Measurements from ENCODE around the gene CRACR2B. TPM values are rescaled to one million over a fixed set of nuclear protein-coding genes. Genes with fewer than 3 reads are reported as not detected.

Gene CRACR2B
- total RNA-seq, 1 donor, result 0.72 TPM

DNA sequence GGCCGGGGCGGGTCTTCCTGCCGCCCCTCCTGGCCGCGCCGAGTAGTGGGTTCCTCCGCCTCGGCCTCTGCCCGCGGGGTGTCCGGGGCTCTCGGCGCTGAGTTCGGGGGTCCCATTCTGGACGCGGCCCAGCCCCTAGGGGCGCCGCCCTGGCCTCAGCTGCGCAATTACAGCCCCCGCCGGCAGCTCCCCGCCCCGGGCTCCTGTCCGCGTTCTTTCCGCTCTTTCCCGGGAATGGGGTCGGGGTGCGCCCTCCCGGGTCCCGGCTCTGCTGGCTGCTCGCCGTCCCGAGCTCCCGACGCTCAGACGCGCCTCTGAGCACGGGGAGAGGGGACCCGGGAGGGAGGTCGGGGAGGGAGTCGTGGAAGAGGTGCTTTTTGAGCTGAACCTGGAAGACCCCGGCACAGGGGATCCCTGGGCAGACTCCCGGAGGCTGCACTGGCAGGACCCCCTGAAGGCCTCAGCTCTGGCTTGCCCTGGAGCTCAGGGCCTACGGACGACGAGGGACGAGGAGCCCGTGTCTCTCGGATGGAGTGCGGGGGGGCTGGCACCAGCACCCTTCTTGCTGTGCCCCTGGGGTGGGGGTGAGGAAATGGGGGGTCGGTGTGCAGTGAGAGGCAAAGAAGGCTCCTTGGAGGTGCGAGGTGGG is 15.5 kb downstream of the CRACR2B start:
- Histone ChIP-seq H3K4me2 (ENCODE audit: insufficient read depth, low read length) (peak overlapping the region; percentile 96), H3K79me2 (ENCODE audit: insufficient read depth, low read length) (peaks cover 84% of the 10 kb centered on the region), H3K4me1 (ENCODE audit: insufficient read depth, low read length) (peaks cover 33% of the 10 kb centered on the region), H3K36me3 (ENCODE audit: insufficient read depth, low read length) (peaks cover 31% of the 10 kb centered on the region), H3K4me3 (ENCODE audit: insufficient read depth, low read length) (peak overlapping the region; percentile 97), H3K27me3 (ENCODE audit: insufficient read depth, low read length) (no peaks in the 10 kb centered on the region), H3K27ac (ENCODE audit: low read depth, low read length) (peak overlapping the region; percentile 88), H2AFZ (ENCODE audit: low read length) (no peak overlapping the region), H3K9me3 (ENCODE audit: low read depth, low read length) (no peaks in the 10 kb centered on the region), H4K20me1 (ENCODE audit: insufficient read depth, low read length) (peaks cover 49% of the 10 kb centered on the region)
- TF ChIP-seq, protein P1, sequence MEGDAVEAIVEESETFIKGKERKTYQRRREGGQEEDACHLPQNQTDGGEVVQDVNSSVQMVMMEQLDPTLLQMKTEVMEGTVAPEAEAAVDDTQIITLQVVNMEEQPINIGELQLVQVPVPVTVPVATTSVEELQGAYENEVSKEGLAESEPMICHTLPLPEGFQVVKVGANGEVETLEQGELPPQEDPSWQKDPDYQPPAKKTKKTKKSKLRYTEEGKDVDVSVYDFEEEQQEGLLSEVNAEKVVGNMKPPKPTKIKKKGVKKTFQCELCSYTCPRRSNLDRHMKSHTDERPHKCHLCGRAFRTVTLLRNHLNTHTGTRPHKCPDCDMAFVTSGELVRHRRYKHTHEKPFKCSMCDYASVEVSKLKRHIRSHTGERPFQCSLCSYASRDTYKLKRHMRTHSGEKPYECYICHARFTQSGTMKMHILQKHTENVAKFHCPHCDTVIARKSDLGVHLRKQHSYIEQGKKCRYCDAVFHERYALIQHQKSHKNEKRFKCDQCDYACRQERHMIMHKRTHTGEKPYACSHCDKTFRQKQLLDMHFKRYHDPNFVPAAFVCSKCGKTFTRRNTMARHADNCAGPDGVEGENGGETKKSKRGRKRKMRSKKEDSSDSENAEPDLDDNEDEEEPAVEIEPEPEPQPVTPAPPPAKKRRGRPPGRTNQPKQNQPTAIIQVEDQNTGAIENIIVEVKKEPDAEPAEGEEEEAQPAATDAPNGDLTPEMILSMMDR (IDR thresholded peaks at IDR 0.05; ENCODE audit: extremely low read depth, low read depth, low read length), result no peak
- no peak for DNase-seq (ENCODE audit: insufficient read length, low spot score, missing footprints)

DNA sequence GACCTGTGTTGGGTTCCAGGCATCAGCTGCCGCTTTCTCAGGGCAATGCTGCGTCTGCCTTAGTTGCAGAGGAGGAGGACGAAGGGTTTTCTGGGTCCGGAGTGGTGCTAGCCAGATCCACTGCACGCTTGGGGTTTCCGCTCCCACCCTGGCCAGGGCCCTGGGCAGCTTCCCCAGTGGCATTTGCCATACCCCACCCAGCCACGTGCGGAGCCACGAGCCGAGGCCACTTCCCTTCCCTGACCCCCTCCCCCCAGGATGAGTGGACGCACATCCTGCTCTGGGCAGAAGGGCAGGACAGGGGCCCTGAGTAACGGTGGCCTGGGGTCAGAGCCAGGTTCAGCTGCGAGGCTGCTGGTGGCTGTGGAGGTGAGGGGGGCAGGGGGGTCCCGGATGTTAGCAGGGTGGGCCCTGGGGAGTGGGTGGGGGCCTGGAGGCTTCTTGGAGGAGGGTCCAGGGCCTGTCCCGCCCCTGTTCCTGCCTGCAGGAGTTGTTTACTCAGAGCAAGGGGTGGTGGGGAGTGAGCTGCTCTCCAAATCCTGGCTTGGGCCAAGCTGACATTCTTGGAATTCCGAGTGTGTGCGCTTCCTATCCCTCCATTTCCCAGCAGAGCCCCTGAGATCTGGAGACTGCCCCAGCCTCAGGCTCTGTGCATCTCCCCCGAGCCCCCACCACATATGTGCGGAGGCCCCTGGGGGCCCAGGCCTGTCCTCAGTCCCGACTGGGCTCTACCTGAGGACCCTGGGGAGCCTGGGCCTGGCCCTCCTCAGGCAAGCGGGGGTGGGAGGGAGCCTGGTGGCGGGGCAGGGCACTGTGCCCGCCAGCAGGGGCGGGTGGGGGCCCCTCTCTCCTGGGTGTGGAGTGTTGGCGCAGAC is 16.3 kb downstream of the CRACR2B start:
- H3K36me3 ChIP-seq (ENCODE audit: insufficient read depth, low read length), result peaks cover 23% of the 10 kb centered on the region
- H3K27ac ChIP-seq (ENCODE audit: low read depth, low read length), result peak overlapping the region; percentile 88
- H2AFZ ChIP-seq (ENCODE audit: low read length), result no peak overlapping the region
- H3K4me1 ChIP-seq (ENCODE audit: insufficient read depth, low read length), result peaks cover 37% of the 10 kb centered on the region
- H3K79me2 ChIP-seq (ENCODE audit: insufficient read depth, low read length), result peaks cover 86% of the 10 kb centered on the region
- no peaks in the 10 kb centered on the region for H3K27me3 ChIP-seq (ENCODE audit: insufficient read depth, low read length)
- peak overlapping the region; percentile 97 for H3K4me3 ChIP-seq (ENCODE audit: insufficient read depth, low read length)
- peak overlapping the region; percentile 96 for H3K4me2 ChIP-seq (ENCODE audit: insufficient read depth, low read length)
- TF ChIP-seq, protein P1 (IDR thresholded peaks at IDR 0.05; ENCODE audit: extremely low read depth, low read depth, low read length), result no peak
- H3K9me3 ChIP-seq (ENCODE audit: low read depth, low read length), result no peaks in the 10 kb centered on the region
- peaks cover 48% of the 10 kb centered on the region for H4K20me1 ChIP-seq (ENCODE audit: insufficient read depth, low read length)
- peak; percentile 99 for DNase-seq (ENCODE audit: insufficient read length, low spot score, missing footprints)

DNA sequence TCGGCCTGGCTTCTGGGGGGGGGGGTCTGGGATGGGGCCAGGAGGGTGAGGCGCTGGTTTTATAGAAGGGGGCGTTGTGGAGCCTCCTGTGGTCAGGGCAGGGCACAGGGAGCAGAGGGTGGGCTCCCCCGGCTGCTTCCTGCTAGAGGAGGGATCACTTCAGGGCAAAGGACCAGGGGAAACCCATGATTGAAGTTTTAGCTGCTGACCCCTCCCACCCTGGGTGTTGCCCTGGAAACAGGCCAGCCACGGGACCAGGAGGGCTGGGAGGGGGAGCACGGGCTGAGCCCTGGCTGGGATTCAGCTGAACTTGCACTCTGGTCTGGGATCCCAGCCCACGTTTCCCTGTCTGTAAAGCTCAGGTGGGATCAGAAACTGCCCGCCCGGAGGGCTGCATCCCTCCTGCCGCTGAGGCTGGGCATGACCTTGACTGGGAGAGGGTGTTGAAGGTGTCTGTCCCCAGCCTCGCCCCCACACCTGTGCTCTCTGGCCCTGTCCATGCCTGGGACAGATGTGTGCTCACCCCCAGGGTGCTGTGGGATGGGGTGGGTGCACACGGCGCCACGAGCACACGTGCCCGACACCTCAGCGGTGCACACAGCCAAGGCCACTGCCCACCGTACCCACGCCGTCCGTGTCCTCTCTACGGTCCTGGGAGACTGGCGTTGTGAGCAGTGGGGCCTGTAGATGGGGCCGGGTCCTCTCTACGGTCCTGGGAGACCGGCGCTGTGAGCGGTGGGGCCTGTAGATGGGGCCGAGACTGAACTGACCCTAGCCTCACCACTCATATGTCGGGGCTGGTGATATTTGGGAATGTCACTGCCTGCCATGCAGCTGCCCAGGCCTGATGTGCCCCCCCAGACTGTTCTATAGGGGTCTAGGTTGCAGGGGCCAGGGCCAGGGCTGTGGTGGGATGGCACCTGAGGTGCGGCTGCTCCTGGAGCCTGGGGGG is 17.2 kb downstream of the CRACR2B start:
- Histone ChIP-seq H3K79me2 (ENCODE audit: insufficient read depth, low read length) (peaks cover 82% of the 10 kb centered on the region), H3K4me3 (ENCODE audit: insufficient read depth, low read length) (peak overlapping the region; percentile 97), H3K27ac (ENCODE audit: low read depth, low read length) (peak overlapping the region; percentile 88), H2AFZ (ENCODE audit: low read length) (no peak overlapping the region), H3K4me1 (ENCODE audit: insufficient read depth, low read length) (peaks cover 37% of the 10 kb centered on the region), H3K4me2 (ENCODE audit: insufficient read depth, low read length) (peak overlapping the region; percentile 96), H3K9me3 (ENCODE audit: low read depth, low read length) (no peaks in the 10 kb centered on the region), H3K27me3 (ENCODE audit: insufficient read depth, low read length) (no peaks in the 10 kb centered on the region), H4K20me1 (ENCODE audit: insufficient read depth, low read length) (peaks cover 44% of the 10 kb centered on the region), H3K36me3 (ENCODE audit: insufficient read depth, low read length) (peaks cover 14% of the 10 kb centered on the region)
- TF ChIP-seq, protein P1 (IDR thresholded peaks at IDR 0.05; ENCODE audit: extremely low read depth, low read depth, low read length), result no peak
- peak; percentile 98 for DNase-seq (ENCODE audit: insufficient read length, low spot score, missing footprints)
